ENCODE results near the gene ZYX. TPM values are rescaled to one million over a fixed set of nuclear protein-coding genes. Genes with fewer than 3 reads are reported as not detected.

The ZYX gene
- total and polyA plus RNA-seq, 2 donors from 2014 or later, result 50.1 to 193 TPM

- FAIRE-seq (no peak), DNase-seq (peak in 1 of 5 donors; percentile 18)
- H3K27me3 ChIP-seq (ENCODE audit: control insufficient read depth, insufficient read depth, low read length), result no peaks in the 10 kb centered on the region
- H3K9ac ChIP-seq (ENCODE audit: low read length in 3 of 3), result no peak overlapping the region
- no peaks in the 10 kb centered on the region for H3K9me3 ChIP-seq (ENCODE audit: control insufficient read depth in 2 of 3, insufficient read depth in 1 of 3, low read length in 3 of 3)
- intact Hi-C loops (cut with DNase I), result no loop called here
- no peak for TF ChIP-seq CTCF (IDR thresholded peaks at IDR 0.05; ENCODE audit: borderline replicate concordance, extremely low read depth, insufficient read depth)
- peaks cover 0 to 6% (median 0%) of the 10 kb centered on the region in 3 donors for H3K36me3 ChIP-seq (ENCODE audit: control insufficient read depth in 2 of 3, insufficient read depth in 3 of 3, low read length in 3 of 3)
- H3K4me3 ChIP-seq (ENCODE audit: low read length in 3 of 3), result no peak overlapping the region
- H3K27ac ChIP-seq (ENCODE audit: low read depth in 2 of 2, low read length in 2 of 2), result peak overlapping the region in 1 of 2 donors; percentile 14
- H3K4me1 ChIP-seq (ENCODE audit: control insufficient read depth in 2 of 3, insufficient read depth in 2 of 3, low read depth in 1 of 3, low read length in 3 of 3), result peaks cover 3 to 27% (median 15%) of the 10 kb centered on the region in 3 donors
Observed at GRCh38 chr7:143384148-143384547, 3.0 kb downstream of the ZYX start.

- Histone ChIP-seq H3K9me3 (ENCODE audit: control insufficient read depth in 2 of 3, insufficient read depth in 1 of 3, low read length in 3 of 3) (no peaks in the 10 kb centered on the region), H3K4me3 (ENCODE audit: low read length in 3 of 3) (no peak overlapping the region), H3K4me1 (ENCODE audit: control insufficient read depth in 2 of 3, insufficient read depth in 2 of 3, low read depth in 1 of 3, low read length in 3 of 3) (peaks cover 0 to 24% (median 12%) of the 10 kb centered on the region in 3 donors), H3K27ac (ENCODE audit: low read depth in 2 of 2, low read length in 2 of 2) (peak overlapping the region in 1 of 2 donors; percentile 14), H3K27me3 (ENCODE audit: control insufficient read depth, insufficient read depth, low read length) (no peaks in the 10 kb centered on the region), H3K36me3 (ENCODE audit: control insufficient read depth in 2 of 3, insufficient read depth in 3 of 3, low read length in 3 of 3) (peaks cover 0 to 10% (median 3%) of the 10 kb centered on the region in 3 donors), H3K9ac (ENCODE audit: low read length in 3 of 3) (no peak overlapping the region)
- TF ChIP-seq CTCF (IDR thresholded peaks at IDR 0.05; ENCODE audit: borderline replicate concordance, extremely low read depth, insufficient read depth), result no peak
- no peak for FAIRE-seq
- DNase-seq, result peak in 1 of 5 donors; percentile 58
- intact Hi-C loops (cut with DNase I), result no loop called here
Observed at GRCh38 chr7:143384661-143385631, 3.8 kb downstream of the ZYX start.

- Histone ChIP-seq H3K9me3 (ENCODE audit: control insufficient read depth in 2 of 3, insufficient read depth in 1 of 3, low read length in 3 of 3) (no peaks in the 10 kb centered on the region), H3K27ac (ENCODE audit: low read depth in 2 of 2, low read length in 2 of 2) (no peak overlapping the region), H3K9ac (ENCODE audit: low read length in 3 of 3) (no peak overlapping the region), H3K4me1 (ENCODE audit: control insufficient read depth in 2 of 3, insufficient read depth in 2 of 3, low read depth in 1 of 3, low read length in 3 of 3) (peaks cover 0 to 24% (median 12%) of the 10 kb centered on the region in 3 donors), H3K27me3 (ENCODE audit: control insufficient read depth, insufficient read depth, low read length) (no peaks in the 10 kb centered on the region), H3K4me3 (ENCODE audit: low read length in 3 of 3) (peak overlapping the region in 1 of 3 donors; percentile 43), H3K36me3 (ENCODE audit: control insufficient read depth in 2 of 3, insufficient read depth in 3 of 3, low read length in 3 of 3) (peaks cover 3 to 15% (median 5%) of the 10 kb centered on the region in 3 donors)
- intact Hi-C loops (cut with DNase I), result no loop called here
- no peak for TF ChIP-seq CTCF (IDR thresholded peaks at IDR 0.05; ENCODE audit: borderline replicate concordance, extremely low read depth, insufficient read depth)
- no peak for FAIRE-seq
- DNase-seq, result peak in 2 of 5 donors; percentile 17 to 72
Observed at GRCh38 chr7:143385891-143386781, 5.0 kb downstream of the ZYX start.

Measured in kidney (tissue), 14 donors.